ENCODE measurements around the gene LCE4A.

GRCh38 chr1:152758636-152759035 is 50.7 kb downstream of the LCE4A start:
- TF ChIP-seq CTCF (IDR thresholded peaks at IDR 0.05; ENCODE audit: low read depth, low read length, poor library complexity, severe bottlenecking) (no peak), EZH2phosphoT487 (IDR thresholded peaks at IDR 0.05; ENCODE audit: borderline replicate concordance, low read length) (no peak)

Measured in DOHH2 (cell line).